H1 (cell line): Measurements from ENCODE around the gene NUMB. TPM values are rescaled to one million over a fixed set of nuclear protein-coding genes. Genes with fewer than 3 reads are reported as not detected.

Experiments
- FOSL1 ChIP-seq: IDR thresholded peaks from 2 replicates; pipeline ENCODE4 v1.6.1; 2011; ENCODE audit warnings: mild to moderate bottlenecking, low read depth, low read length, moderate library complexity; ENCODE audit not compliant: insufficient read depth
- KDM1A ChIP-seq: fragments of 200-600, 300-600 bp; sonication (generic); IDR thresholded peaks from 2 replicates; pipeline ENCODE4 v1.7.1; 2016; ENCODE audit warnings: mild to moderate bottlenecking, low read length, borderline replicate concordance
- TBP ChIP-seq: IDR thresholded peaks from 2 replicates; pipeline ENCODE4 v1.6.1; 2011; ENCODE audit warnings: low read depth, low read length, improper control_type of control experiment
- polyA plus RNA-seq, 7 experiments: library from polyadenylated mRNA; depleted of rRNA in 3 of 7; stranded (reverse) in 5 of 7; unstranded in 2 of 7; fragments of >200 nt in 5 of 7; fragments of 200-250 nt in 2 of 7; gene quantifications; 1 replicate in 5 of 7; 2 replicates in 1 of 7; 4 replicates in 1 of 7; pipeline versions ENCODE4 v1.2.1 to v1.2.3, GENCODE V29; 2011 to 2013; ENCODE audit warnings: missing spikeins in 2 of 7, mixed read lengths in 2 of 7
- total RNA-seq: library from RNA; stranded (reverse); fragmentation: NEBNext Ultra II Directional; extraction: Animal tissue kit (Norgen Biotek cat#: 25700); gene quantifications from 2 replicates; pipeline ENCODE4 v1.2.1, GENCODE V29; 2021

The NUMB gene
- total and polyA plus RNA-seq, 2 of the 8 experiments (the other 6 are each of a cell fraction or from before 2014, with no cell fraction given), result 54.3 to 78.1 TPM

- TF ChIP-seq KDM1A (no peak), FOSL1 (no peak), TBP (no peak)
- TF ChIP-seq, all 59 proteins: peak for 0
Observed at GRCh38 chr14:73280903-73281302, 177.4 kb downstream of the NUMB start (continued).
